Putamen (tissue), 1 donor: ENCODE measurements around the gene XAGE1A.
"Not testable (repeated sequence)": the region's sequence is repeated elsewhere in the genome, so short reads cannot be mapped to it uniquely, and the experiment has no call there.

ENCODE experiments used
- DNase-seq: peaks from one replicate; pipeline ENCODE4 v3.0.0-alpha.2; 2016; ENCODE audit warnings: low spot score

Gene XAGE1A, protein sequence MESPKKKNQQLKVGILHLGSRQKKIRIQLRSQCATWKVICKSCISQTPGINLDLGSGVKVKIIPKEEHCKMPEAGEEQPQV

DNA sequence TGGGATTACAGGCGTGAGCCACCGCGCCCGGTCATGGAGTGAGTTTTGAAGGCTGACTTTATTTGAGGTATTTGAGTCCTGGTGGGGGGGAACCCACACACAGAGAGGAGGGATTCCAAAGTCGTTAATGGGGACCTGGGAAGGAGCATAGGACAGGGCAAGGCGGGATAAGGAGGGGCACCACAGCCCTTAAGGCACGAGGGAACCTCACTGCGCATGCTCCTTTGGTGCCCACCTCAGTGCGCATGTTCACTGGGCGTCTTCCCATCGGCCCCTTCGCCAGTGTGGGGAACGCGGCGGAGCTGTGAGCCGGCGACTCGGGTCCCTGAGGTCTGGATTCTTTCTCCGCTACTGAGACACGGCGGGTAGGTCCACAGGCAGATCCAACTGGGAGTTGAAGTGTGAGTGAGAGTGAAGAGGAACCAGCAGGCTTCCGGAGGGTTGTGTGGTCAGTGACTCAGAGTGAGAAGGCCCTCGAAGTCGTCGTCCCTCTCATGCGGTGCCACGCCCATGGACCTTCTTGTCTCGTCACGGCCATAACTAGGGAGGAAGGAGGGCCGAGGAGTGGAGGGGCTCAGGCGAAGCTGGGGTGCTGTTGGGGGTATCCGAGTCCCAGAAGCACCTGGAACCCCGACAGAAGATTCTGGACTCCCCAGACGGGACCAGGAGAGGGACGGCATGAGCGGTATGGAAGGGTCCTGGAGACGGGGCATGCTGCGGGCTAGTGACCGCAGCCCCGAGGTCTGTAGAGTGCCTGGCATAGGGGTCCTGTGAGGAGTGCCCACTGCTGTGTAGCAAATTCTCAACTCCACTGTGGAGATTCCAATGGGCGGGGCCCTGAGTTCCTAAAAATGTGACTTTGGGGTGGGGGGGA, at the start of gene XAGE1A:
Gene XAGE1A (plus strand): TSS at position 264 of the 874 bp plus-strand sequence. CDS start 1,554 bp downstream, outside the sequence.
- DNase-seq = not testable (repeated sequence)

DNA sequence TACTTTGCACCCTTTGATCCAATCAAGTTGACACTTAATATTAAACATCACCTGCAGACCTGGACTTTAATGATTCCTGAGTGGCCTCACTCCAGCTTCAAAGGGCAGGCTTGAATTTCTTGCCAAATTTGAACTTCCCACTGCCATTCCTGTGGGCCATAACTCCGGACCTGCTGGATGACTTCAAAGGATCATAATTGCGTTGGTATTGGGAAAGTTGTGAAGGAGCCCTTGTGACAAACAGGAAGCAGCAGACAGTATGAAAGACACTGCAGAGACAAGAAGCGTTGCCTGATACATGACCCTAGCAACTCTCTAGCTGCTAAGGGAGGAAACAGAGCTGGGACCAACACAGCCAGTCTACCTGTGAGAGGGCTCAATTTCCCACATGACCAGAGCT, 43.6 kb upstream of the XAGE1A start:
- DNase-seq = not testable (repeated sequence)

DNA sequence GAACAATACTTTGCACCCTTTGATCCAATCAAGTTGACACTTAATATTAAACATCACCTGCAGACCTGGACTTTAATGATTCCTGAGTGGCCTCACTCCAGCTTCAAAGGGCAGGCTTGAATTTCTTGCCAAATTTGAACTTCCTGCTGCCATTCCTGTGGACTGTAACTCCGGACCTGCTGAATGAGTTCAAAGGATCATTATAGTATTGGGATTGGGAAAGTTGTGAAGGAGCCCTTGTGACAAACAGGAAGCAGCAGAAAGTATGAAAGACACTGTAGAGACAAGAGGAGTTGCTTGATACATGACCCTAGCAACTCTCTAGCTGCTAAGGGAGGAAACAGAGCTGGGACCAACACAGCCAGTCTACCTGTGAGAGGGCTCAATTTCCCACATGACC, 24.3 kb upstream of the XAGE1A start:
- DNase-seq = not testable (repeated sequence)

GRCh38 chrX:52496419-52496772, 788 bp downstream of the XAGE1A start:
- not testable (repeated sequence) for DNase-seq

GRCh38 chrX:52501362-52501761, 5.8 kb downstream of the XAGE1A start:
- not testable (repeated sequence) for DNase-seq

DNA sequence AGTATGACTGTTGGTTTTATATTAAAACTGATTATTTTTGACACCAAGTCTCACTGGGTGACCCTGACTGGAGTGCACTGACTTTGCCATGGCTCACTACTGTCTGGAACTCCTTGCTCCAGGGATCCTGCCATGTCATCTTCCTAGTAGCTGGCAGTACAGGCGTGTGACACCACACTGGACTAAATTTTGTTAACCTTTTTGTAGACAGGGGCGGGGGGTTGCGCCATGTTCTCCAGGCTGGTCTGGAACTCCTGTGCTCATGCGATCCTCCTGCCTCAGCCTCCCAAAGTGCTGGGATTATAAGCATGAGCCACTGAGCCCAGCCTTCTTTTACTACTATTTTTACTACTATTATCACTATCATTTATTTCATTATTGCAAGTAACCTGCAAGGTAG, 8.9 kb downstream of the XAGE1A start:
- no peak for DNase-seq

DNA sequence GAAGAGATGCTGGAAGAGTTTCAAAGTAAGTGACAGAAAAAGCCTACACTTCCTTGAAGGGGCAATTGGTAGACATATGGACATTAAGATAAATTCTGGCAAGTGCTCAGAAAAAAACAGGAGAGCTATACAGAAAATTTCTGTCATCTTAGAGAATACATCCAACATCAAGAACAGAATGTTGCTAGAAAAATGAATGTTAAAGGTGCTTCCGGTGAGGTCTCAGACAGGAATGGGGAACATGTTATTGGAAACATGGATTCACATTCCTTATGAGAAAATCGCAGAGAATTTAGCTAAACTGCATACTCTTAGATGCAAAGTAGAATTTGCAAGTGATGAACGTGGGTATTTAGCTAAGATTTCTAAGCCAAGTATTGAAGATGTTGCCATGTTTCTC, 11.7 kb downstream of the XAGE1A start:
- no peak for DNase-seq

DNA sequence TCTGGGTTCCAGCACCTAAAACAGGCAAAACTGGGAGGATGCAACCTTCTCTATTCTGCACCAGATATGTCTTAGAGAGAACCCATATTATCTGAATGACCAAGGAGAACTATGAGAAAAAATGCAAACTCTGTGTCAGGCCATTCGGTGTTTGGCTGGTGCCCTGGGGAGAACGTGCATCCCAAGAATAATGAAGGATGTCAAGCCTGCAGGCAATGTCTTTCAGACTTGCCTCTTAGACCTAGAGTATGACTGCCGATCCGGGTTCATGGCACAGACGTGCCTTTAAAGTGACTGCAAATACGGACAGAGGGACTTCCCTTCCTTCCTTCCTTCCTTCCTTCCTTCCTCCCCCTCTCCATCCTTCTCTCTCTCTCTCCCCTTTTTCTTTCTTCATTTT, 14.3 kb downstream of the XAGE1A start:
- no peak for DNase-seq

- not testable (repeated sequence) for DNase-seq
Observed at GRCh38 chrX:52511126-52511525, 15.5 kb downstream of the XAGE1A start.

DNA sequence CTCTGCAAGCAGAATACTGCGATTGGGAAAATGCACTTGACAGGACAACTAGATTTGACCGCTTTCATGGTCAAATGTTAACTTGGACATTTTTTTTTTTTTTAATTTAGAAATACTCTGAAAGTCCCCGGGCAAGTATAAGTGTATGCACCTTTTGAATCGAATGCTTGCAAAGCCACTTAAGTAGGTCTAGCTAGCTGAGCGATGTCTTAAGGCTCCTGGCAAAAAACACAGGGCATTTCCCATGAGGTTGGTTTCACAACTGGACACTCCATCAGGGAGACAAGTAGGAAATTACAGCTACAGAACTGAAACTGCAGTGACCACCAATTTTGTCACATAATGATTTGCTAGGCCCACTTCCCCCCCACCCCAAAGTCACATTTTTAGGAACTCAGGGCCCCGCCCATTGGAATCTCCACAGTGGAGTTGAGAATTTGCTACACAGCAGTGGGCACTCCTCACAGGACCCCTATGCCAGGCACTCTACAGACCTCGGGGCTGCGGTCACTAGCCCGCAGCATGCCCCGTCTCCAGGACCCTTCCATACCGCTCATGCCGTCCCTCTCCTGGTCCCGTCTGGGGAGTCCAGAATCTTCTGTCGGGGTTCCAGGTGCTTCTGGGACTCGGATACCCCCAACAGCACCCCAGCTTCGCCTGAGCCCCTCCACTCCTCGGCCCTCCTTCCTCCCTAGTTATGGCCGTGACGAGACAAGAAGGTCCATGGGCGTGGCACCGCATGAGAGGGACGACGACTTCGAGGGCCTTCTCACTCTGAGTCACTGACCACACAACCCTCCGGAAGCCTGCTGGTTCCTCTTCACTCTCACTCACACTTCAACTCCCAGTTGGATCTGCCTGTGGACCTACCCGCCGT, 20.7 kb downstream of the XAGE1A start:
- not testable (repeated sequence) for DNase-seq

GRCh38 chrX:52516987-52517325, 21.3 kb downstream of the XAGE1A start, which contains the start of gene XAGE1B:
Gene XAGE1B, minus strand, starts transcription at chrX:52517063. Its CDS starts 1,536 bp downstream, at chrX:52515527.
- DNase-seq = not testable (repeated sequence)

GRCh38 chrX:52541051-52541450, 45.4 kb downstream of the XAGE1A start:
- not testable (repeated sequence) for DNase-seq

DNA sequence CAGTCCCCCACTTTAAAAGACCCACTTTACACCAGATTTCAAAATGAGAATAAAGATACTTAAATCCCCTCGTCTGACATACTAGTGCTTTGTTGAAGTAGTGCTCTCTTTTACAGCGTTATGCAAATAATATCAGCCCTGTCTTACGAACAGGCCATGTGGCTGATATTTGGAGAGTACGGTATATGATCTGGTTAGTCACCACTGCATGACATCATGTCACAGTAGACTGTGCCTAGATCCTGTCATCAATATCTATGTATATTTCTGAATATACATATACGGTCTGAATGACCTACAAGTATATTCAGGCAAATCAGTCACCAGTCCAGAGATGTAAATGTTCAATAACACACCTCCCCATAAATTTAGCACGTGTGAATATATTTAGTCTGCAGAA, 46.7 kb downstream of the XAGE1A start:
- DNase-seq = no peak

DNA sequence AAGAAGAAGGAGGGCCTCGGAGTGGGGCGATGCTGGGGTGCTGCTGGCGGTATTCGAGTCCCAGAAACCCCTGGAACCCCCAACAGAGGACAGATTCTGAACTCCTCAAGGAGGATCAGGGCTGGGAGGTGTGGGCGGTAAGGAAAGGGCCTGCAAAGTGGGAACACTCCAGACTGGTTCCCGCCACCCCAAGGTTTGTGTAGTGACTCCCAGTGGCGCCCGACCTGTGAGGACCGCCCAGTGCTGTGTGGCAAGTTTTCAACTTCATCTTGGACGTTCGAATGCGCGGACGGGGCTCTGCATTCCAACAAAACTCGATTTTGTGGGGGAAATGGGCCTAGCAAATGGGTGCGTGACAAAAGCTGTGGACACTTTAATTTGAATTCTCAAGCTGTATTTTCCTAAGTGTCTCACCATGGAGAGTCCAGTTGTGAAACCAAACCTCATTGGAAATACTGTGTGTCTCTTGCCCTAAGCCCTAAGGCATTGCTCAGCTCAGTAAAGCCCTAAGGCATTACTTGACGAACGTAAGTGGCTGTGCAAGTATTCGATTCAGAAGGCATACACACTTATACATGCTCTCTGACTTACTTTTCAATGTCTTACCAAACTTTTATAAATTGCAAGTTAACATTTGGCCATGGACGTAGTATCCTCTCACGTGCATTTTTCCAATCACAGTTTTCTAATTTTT, 48.7 kb downstream of the XAGE1A start:
- no peak for DNase-seq

GRCh38 chrX:52548769-52549168, 53.2 kb downstream of the XAGE1A start:
- DNase-seq = not testable (repeated sequence)
